ENCODE measurements around the gene GLI3.

GRCh38 chr7:41921453-41921981, 315.5 kb downstream of the GLI3 start:
- TF ChIP-seq, protein P1, sequence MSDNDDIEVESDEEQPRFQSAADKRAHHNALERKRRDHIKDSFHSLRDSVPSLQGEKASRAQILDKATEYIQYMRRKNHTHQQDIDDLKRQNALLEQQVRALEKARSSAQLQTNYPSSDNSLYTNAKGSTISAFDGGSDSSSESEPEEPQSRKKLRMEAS (IDR thresholded peaks at IDR 0.05): no peak
- TF ChIP-seq, protein P2, sequence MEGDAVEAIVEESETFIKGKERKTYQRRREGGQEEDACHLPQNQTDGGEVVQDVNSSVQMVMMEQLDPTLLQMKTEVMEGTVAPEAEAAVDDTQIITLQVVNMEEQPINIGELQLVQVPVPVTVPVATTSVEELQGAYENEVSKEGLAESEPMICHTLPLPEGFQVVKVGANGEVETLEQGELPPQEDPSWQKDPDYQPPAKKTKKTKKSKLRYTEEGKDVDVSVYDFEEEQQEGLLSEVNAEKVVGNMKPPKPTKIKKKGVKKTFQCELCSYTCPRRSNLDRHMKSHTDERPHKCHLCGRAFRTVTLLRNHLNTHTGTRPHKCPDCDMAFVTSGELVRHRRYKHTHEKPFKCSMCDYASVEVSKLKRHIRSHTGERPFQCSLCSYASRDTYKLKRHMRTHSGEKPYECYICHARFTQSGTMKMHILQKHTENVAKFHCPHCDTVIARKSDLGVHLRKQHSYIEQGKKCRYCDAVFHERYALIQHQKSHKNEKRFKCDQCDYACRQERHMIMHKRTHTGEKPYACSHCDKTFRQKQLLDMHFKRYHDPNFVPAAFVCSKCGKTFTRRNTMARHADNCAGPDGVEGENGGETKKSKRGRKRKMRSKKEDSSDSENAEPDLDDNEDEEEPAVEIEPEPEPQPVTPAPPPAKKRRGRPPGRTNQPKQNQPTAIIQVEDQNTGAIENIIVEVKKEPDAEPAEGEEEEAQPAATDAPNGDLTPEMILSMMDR (IDR thresholded peaks at IDR 0.05): no peak
- TF ChIP-seq MAZ (IDR thresholded peaks at IDR 0.05; ENCODE audit: borderline replicate concordance, low read depth, low read length): no peak
- TF ChIP-seq POLR2A (IDR thresholded peaks at IDR 0.05; ENCODE audit: low read length): no peak
- no peak for TF ChIP-seq RAD21 (conservative IDR thresholded peaks at IDR 0.05 in 1 of 2, IDR thresholded peaks at IDR 0.05 in 1 of 2)
